Dermis blood vessel endothelial cell (primary cell): ENCODE measurements around the gene COL5A1. TPM values are rescaled to one million over a fixed set of nuclear protein-coding genes. Genes with fewer than 3 reads are reported as not detected.
"Not testable (repeated sequence)": the region's sequence is repeated elsewhere in the genome, so short reads cannot be mapped to it uniquely, and the experiment has no call there.

Experiments used
- DNase-seq: peaks from one replicate; pipeline ENCODE4 v3.0.0; 2010
- total RNA-seq: library from RNA; depleted of rRNA; stranded (reverse); fragments of >200 nt; gene quantifications from 2 replicates; pipeline ENCODE4 v1.2.3, GENCODE V29; 2014

Gene COL5A1
- total RNA-seq, 1 donor from 2014 or later, result 9.5 TPM

GRCh38 chr9:134641990-134642384, 384 bp downstream of the COL5A1 start:
- no peak for DNase-seq

GRCh38 chr9:134642385-134643181, 980 bp downstream of the COL5A1 start:
- peak; percentile 57 for DNase-seq

GRCh38 chr9:134643222-134643671, 1.6 kb downstream of the COL5A1 start:
- no peak for DNase-seq

GRCh38 chr9:134644401-134644724, 2.8 kb downstream of the COL5A1 start:
- DNase-seq, result not testable (repeated sequence)

- peak; percentile 81 for DNase-seq
Measured at GRCh38 chr9:134644725-134645606, 3.4 kb downstream of the COL5A1 start.

- DNase-seq, result no peak
Measured at GRCh38 chr9:134645607-134646365, 4.2 kb downstream of the COL5A1 start.

- no peak for DNase-seq
Measured at GRCh38 chr9:134647359-134648080, 5.9 kb downstream of the COL5A1 start.

GRCh38 chr9:134648701-134649530, 7.3 kb downstream of the COL5A1 start:
- DNase-seq, result no peak

GRCh38 chr9:134650431-134651190, 9.0 kb downstream of the COL5A1 start:
- no peak for DNase-seq

GRCh38 chr9:134651226-134651905, 9.8 kb downstream of the COL5A1 start:
- no peak for DNase-seq

- DNase-seq, result no peak
Measured at GRCh38 chr9:134652291-134653225, 11.0 kb downstream of the COL5A1 start.

- DNase-seq, result no peak
Measured at GRCh38 chr9:134653259-134654009, 11.8 kb downstream of the COL5A1 start.

- DNase-seq, result no peak
Measured at GRCh38 chr9:134655101-134655500, 13.5 kb downstream of the COL5A1 start.

GRCh38 chr9:134655586-134656333, 14.2 kb downstream of the COL5A1 start:
- DNase-seq, result no peak

GRCh38 chr9:134656334-134657006, 14.9 kb downstream of the COL5A1 start:
- DNase-seq, result no peak

- no peak for DNase-seq
Measured at GRCh38 chr9:134657666-134658377, 16.2 kb downstream of the COL5A1 start.
